Psoas muscle (tissue), 8 donors: ENCODE results near the gene CABP5. TPM values are rescaled to one million over a fixed set of nuclear protein-coding genes. Genes with fewer than 3 reads are reported as not detected.

Experiments
- ATAC-seq, 4 donors: fragments of 200-7000 bp; cut with Tn5 transposase; one replicate each; pipeline ENCODE4 v1.9.1; 2020; ENCODE audit warnings: moderate library complexity in 3 of 4, mild to moderate bottlenecking in 2 of 4
- DNase-seq, 2 donors: peaks; one replicate each; pipeline ENCODE4 v3.0.0-alpha.2; 2020
- H3K27ac ChIP-seq: fragments of 200-600 bp; one replicate; pipeline ENCODE4 v1.8.0; 2022
- H3K27me3 ChIP-seq, 3 donors: fragments of 200-600 bp in 1 of 3; one replicate each; pipeline versions ENCODE4 v1.6.1 to v1.8.0; 2013 to 2022; ENCODE audit warnings: low read length in 2 of 3, mild to moderate bottlenecking in 2 of 3, moderate library complexity in 1 of 3; ENCODE audit not compliant: insufficient read depth in 3 of 3
- H3K36me3 ChIP-seq, 2 donors: fragments of 200-600 bp in 1 of 2; one replicate each; pipeline versions ENCODE4 v1.6.1 to v1.8.0; 2013 to 2022; ENCODE audit warnings: low read depth in 1 of 2, mild to moderate bottlenecking in 1 of 2, moderate library complexity in 1 of 2; ENCODE audit not compliant: insufficient read depth in 1 of 2
- H3K4me1 ChIP-seq: fragments of 200-600 bp; one replicate; pipeline ENCODE4 v1.8.0; 2022
- H3K4me3 ChIP-seq: fragments of 200-600 bp; one replicate; pipeline ENCODE4 v1.8.0; 2022; ENCODE audit warnings: mild to moderate bottlenecking
- H3K9me3 ChIP-seq: fragments of 200-600 bp; one replicate; pipeline ENCODE4 v1.8.0; 2022
- CTCF ChIP-seq: fragments of 200-600 bp; IDR thresholded peaks from one replicate; pipeline ENCODE4 v1.8.0; 2022; ENCODE audit warnings: antibody characterized with exemption
- WGBS, 3 donors: extraction: QIAGEN DNeasy Blood & Tissue Kit; methylation state at CpG; one replicate each; pipeline versions ENCODE4 v1.1.6 to v1.1.7; 2013; 5-methylcytosine and 5-hydroxymethylcytosine counted together
- intact Hi-C, 2 donors: fragments of 100-400 bp; cut with DNase I; formaldehyde crosslinking; loops; one replicate each; pipeline versions ENCODE4 v1.11.0 to v1.14.2; 2022
- polyA plus RNA-seq, 3 donors: library from polyadenylated mRNA; stranded (reverse); fragments of 200-250 nt; gene quantifications; one replicate each; pipeline ENCODE4 v1.2.3, GENCODE V29; 2013
- total RNA-seq, 4 donors: library from RNA; stranded (reverse); fragmentation: NEBNext Ultra II Directional in 2 of 4; extraction: Animal tissue kit (Norgen Biotek cat#: 25700) in 2 of 4; gene quantifications; one replicate each; pipeline versions ENCODE4 v1.2.1 to v1.2.4, GENCODE V29; 2021 to 2023
- donor health status: healthy with polysubstance abuse.
- donor health status: DM: no; HTN: no; CAD: no; lungs with moderate emphysema.
- donor health status: Bipolar disorder and iron deficiency.
- donor health status: healthy.
- donor health status: DM: yes; HTN: yes; CAD: no.
- donor health status: DM: no; HTN: no; CAD: no.
- donor health status: DM: no; HTN: no; CAD: no.
- donor health status: DM: yes; HTN: yes; CAD: no.

The CABP5 gene
- total and polyA plus RNA-seq, 7 donors = 0.18 TPM; not detected in 6

- intact Hi-C loops = no loop called here
- Histone ChIP-seq H3K36me3 (no peaks in the 10 kb centered on the region), H3K9me3 (peaks cover 19% of the 10 kb centered on the region), H3K27ac (no peak overlapping the region), H3K4me1 (no peaks in the 10 kb centered on the region), H3K27me3 (peaks cover 0 to 2% (median 0%) of the 10 kb centered on the region in 3 donors), H3K4me3 (no peak overlapping the region)
- no peak for DNase-seq
- TF ChIP-seq CTCF = no peak
- WGBS, 3 donors = 84 to 93% (median 91%) methylated on average over 2 of the region's 2 CpGs
- no peak for ATAC-seq
These were observed 7.1 kb downstream of the CABP5 start for GRCh38 chr19:48036765-48037164.

- WGBS, 3 donors = 66 to 79% (median 75%) methylated on average over 5 of the region's 5 CpGs
- ATAC-seq (no peak), DNase-seq (no peak)
- intact Hi-C loops = no loop called here
- H3K27ac ChIP-seq = no peak overlapping the region
- no peaks in the 10 kb centered on the region for H3K4me1 ChIP-seq
- H3K9me3 ChIP-seq = peaks cover 19% of the 10 kb centered on the region
- H3K27me3 ChIP-seq = peaks cover 0 to 9% (median 2%) of the 10 kb centered on the region in 3 donors
- H3K4me3 ChIP-seq = no peak overlapping the region
- TF ChIP-seq CTCF = no peak
- no peaks in the 10 kb centered on the region for H3K36me3 ChIP-seq
These were observed 10.3 kb downstream of the CABP5 start for GRCh38 chr19:48033604-48034003.

GRCh38 chr19:48030073-48030472, 13.8 kb downstream of the CABP5 start:
- no peak for TF ChIP-seq CTCF
- WGBS, 3 donors = 58 to 67% (median 59%) methylated on average over 10 of the region's 10 CpGs
- H3K4me3 ChIP-seq = no peak overlapping the region
- no peaks in the 10 kb centered on the region for H3K9me3 ChIP-seq
- DNase-seq (no peak), ATAC-seq (no peak)
- H3K27ac ChIP-seq = no peak overlapping the region
- H3K4me1 ChIP-seq = no peaks in the 10 kb centered on the region
- intact Hi-C loops = no loop called here
- no peaks in the 10 kb centered on the region for H3K36me3 ChIP-seq
- H3K27me3 ChIP-seq = peaks cover 0 to 15% (median 2%) of the 10 kb centered on the region in 3 donors

- no peak overlapping the region for H3K27ac ChIP-seq
- H3K27me3 ChIP-seq = peaks cover 0 to 22% (median 2%) of the 10 kb centered on the region in 3 donors
- intact Hi-C loops = no loop called here
- ATAC-seq = no peak
- no peak for DNase-seq
- H3K36me3 ChIP-seq = no peaks in the 10 kb centered on the region
- no peaks in the 10 kb centered on the region for H3K9me3 ChIP-seq
- WGBS, 3 donors = 70 to 74% (median 73%) methylated on average over 7 of the region's 7 CpGs
- no peaks in the 10 kb centered on the region for H3K4me1 ChIP-seq
- TF ChIP-seq CTCF = no peak
- no peak overlapping the region for H3K4me3 ChIP-seq
These were observed 14.4 kb downstream of the CABP5 start for GRCh38 chr19:48029431-48029830.

GRCh38 chr19:48025480-48025879, 18.4 kb downstream of the CABP5 start:
- Histone ChIP-seq H3K36me3 (no peaks in the 10 kb centered on the region), H3K4me3 (no peak overlapping the region), H3K4me1 (no peaks in the 10 kb centered on the region), H3K9me3 (no peaks in the 10 kb centered on the region), H3K27me3 (peaks cover 0 to 15% (median 2%) of the 10 kb centered on the region in 3 donors), H3K27ac (no peak overlapping the region)
- no peak for DNase-seq
- ATAC-seq = no peak
- intact Hi-C loops = no loop called here
- 60 to 78% (median 61%) methylated on average over 3 of the region's 3 CpGs for WGBS, 3 donors
- no peak for TF ChIP-seq CTCF
